ENCODE measurements around the gene LIPT1.
A peak's percentile ranks its signal among the peaks of the same experiment; 100 is the strongest.
"Not testable (repeated sequence)": the region's sequence is repeated elsewhere in the genome, so short reads cannot be mapped to it uniquely, and the experiment has no call there.

Gene LIPT1

GRCh38 chr2:99180755-99181623, 26.2 kb downstream of the LIPT1 start, which contains the start of the genes MITD1 and MRPL30:
Gene MITD1, minus strand, starts transcription at chr2:99181058. Its CDS starts 77 bp downstream, at chr2:99180981.
Gene MRPL30, plus strand, starts transcription at chr2:99181184. Its CDS starts 5,020 bp downstream, at chr2:99186204.
- peak; percentile 96 for DNase-seq (ENCODE audit: low read depth)

- peak; percentile 6 for DNase-seq (ENCODE audit: low read depth)
Observed at GRCh38 chr2:99181624-99182000, 26.8 kb downstream of the LIPT1 start.

- DNase-seq (ENCODE audit: low read depth): peak; percentile 38
Observed at GRCh38 chr2:99183025-99183424, 28.3 kb downstream of the LIPT1 start.

GRCh38 chr2:99184811-99185210, 30.0 kb downstream of the LIPT1 start:
- no peak for DNase-seq (ENCODE audit: low read depth)

GRCh38 chr2:99187011-99187410, 32.2 kb downstream of the LIPT1 start:
- DNase-seq (ENCODE audit: low read depth): no peak

GRCh38 chr2:99188357-99188756, 33.6 kb downstream of the LIPT1 start:
- no peak for DNase-seq (ENCODE audit: low read depth)

- no peak for DNase-seq (ENCODE audit: low read depth)
Observed at GRCh38 chr2:99190548-99190947, 35.8 kb downstream of the LIPT1 start.

- DNase-seq (ENCODE audit: low read depth): not testable (repeated sequence)
Observed at GRCh38 chr2:99192364-99192763, 37.6 kb downstream of the LIPT1 start.

- DNase-seq (ENCODE audit: low read depth): no peak
Observed at GRCh38 chr2:99198103-99198841, 43.5 kb downstream of the LIPT1 start.

- no peak for DNase-seq (ENCODE audit: low read depth)
Observed at GRCh38 chr2:99200076-99200800, 45.5 kb downstream of the LIPT1 start.

GRCh38 chr2:99201959-99202678, 47.4 kb downstream of the LIPT1 start:
- no peak for DNase-seq (ENCODE audit: low read depth)

- no peak for DNase-seq (ENCODE audit: low read depth)
Observed at GRCh38 chr2:99205491-99205890, 50.7 kb downstream of the LIPT1 start.
